Stimulated activated CD8-positive, alpha-beta memory T cell treated with anti-CD3 and anti-CD28 coated beads, Interleukin-7, amount 100 ng/mL, for 4 hours (primary cell): ENCODE results near the gene CACNA1G.

ENCODE experiments used
- DNase-seq, 2 donors: peaks; one replicate each; pipeline ENCODE4 v3.0.0-alpha.2; 2020; ENCODE audit warnings: low read depth in 2 of 2

CACNA1G gene

DNA sequence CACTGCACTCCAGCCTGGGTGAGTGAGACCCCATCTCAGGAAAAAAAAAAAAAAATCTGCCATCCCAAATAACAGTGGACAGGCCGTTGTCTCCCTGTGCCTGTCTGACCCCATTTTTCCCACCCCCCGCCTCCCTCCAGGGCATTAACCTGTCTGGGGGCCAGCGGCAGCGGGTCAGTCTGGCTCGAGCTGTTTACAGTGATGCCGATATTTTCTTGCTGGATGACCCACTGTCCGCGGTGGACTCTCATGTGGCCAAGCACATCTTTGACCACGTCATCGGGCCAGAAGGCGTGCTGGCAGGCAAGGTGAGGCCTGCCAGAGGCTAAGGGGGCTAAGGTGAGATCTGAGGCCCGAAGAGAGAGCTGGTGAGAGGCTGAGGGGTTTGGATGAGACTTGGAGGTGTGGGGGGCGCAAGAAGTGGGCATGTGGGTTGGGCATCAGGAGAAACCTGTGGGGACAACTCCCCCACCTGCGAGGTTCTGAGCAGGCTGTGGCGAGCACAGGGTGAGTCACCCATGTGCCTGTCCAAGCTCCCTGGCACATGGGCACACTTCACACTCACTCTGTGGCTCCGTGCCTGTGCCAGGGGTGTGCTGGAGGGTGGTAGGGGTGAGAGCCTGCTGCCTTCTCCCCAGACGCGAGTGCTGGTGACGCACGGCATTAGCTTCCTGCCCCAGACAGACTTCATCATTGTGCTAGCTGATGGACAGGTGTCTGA, 112.5 kb downstream of the CACNA1G start:
- no peak for DNase-seq

DNA sequence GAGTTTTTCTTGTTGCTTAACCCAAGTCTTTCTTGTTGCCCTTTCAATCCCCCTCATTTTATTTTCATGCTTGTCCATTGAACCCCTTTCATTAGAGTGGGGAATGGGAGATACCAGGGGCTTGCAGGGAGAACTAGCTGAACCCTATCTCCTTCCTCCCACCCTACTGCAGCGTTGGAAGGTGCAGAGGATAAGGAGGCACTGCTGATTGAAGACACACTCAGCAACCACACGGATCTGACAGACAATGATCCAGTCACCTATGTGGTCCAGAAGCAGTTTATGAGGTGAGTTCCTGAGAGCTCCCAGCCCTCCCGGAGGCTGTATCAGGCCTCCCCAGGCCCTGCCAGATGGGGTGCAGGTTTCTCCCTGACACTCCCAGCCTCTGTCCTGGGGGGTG, 114.7 kb downstream of the CACNA1G start:
- DNase-seq = no peak

- DNase-seq = no peak
Observed at GRCh38 chr17:50675627-50676026, 115.1 kb downstream of the CACNA1G start.

DNA sequence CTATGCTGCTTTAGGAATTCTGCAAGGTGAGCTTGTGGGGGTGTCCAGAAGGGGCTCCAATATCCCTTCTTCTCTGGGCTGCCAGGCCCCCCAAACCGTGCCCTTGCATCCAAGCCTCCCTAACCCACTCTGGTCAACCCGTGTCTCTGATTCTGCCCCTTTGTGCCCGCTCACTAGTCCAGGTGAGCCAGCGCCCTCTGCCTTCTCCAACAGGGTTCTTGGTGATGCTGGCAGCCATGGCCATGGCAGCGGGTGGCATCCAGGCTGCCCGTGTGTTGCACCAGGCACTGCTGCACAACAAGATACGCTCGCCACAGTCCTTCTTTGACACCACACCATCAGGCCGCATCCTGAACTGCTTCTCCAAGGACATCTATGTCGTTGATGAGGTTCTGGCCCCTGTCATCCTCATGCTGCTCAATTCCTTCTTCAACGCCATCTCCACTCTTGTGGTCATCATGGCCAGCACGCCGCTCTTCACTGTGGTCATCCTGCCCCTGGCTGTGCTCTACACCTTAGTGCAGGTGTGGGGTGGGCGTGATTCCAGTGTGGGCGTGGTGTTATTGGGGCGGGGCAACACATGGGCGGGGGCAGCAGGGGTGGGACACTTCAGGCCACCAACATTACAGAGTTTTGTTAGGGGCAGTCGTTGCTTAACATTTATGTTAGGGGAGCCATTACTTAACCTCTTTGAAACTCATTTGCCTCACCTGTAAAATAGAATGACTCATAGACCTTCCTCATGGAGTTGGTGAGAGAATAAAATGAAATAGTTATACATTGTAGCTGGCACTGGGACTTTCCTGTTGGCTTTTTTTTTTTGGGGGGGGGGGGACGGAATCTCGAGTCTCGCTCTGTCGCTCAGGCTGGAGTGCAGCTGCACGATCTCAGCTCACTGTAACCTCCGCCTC, 115.8 kb downstream of the CACNA1G start:
- DNase-seq = no peak
